HK-2 (cell line): ENCODE data around the gene UQCRHL.
"Not testable (repeated sequence)": the region's sequence is repeated elsewhere in the genome, so short reads cannot be mapped to it uniquely, and the experiment has no call there.

Source experiments
- DNase-seq: peaks from one replicate; pipeline ENCODE4 v3.0.0-alpha.2; 2018; ENCODE audit not compliant: unreplicated experiment

UQCRHL gene

DNA sequence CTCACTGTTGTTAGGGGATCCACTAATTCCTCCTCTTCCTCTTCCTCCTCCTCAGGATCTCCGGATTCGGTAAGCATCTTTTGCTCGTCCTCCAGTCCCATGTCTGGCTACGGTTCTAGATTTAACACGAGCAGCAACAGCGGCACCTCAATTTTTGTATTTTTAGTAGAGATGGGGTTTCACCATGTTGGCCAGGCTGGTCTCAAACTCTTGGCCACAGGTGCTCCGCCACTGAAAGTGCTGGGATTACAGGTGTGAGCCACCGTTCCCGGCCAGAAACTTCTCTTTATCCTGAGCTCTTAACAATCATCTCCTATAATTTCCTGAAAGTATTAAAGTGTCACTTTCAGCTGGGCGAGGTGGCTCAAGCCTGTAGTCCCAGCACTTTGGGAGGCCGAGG lies at the start of gene UQCRHL:
UQCRHL (minus strand) TSS at position 101 of the 400 bp plus-strand sequence; CDS start at position 101, 0 bp downstream.
- not testable (repeated sequence) for DNase-seq

- DNase-seq, result no peak
Measured at GRCh38 chr1:15856888-15857287, 49.4 kb upstream of the UQCRHL start.

- no peak for DNase-seq
Measured at GRCh38 chr1:15852828-15853302, 45.4 kb upstream of the UQCRHL start.

- no peak for DNase-seq
Measured at GRCh38 chr1:15852036-15852827, 44.8 kb upstream of the UQCRHL start.

GRCh38 chr1:15851210-15852035 lies 44.0 kb upstream of the UQCRHL start:
- no peak for DNase-seq

DNA sequence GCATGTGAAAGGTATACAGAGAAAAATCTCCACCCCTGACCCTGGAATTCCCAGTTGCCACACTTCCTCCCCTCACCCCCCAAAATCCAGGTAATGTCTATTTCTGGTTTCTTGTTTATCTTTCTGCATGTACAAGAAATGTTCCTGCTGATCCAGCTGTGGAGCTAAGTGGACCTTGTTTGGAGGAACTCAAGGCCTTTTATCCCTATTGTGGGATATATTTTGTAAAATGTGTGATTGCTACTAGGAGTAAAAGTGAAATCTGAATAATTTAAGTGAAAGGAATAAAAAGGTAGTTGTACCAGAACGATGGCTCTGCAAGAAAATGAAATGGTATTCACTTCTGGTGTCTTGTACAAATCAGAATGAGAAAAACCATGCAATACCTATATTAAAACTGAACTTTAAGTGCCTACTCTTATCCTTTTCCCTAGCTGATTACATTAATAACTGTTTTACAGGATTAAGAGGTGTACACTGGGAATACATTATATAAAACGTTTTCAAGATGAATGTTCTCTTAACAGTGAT lies 43.1 kb upstream of the UQCRHL start:
- DNase-seq, result no peak

- DNase-seq, result peak; percentile 50
Measured at GRCh38 chr1:15849775-15850324, 42.4 kb upstream of the UQCRHL start.

GRCh38 chr1:15848929-15849774 lies 41.7 kb upstream of the UQCRHL start:
- DNase-seq, result peak; percentile 84

DNA sequence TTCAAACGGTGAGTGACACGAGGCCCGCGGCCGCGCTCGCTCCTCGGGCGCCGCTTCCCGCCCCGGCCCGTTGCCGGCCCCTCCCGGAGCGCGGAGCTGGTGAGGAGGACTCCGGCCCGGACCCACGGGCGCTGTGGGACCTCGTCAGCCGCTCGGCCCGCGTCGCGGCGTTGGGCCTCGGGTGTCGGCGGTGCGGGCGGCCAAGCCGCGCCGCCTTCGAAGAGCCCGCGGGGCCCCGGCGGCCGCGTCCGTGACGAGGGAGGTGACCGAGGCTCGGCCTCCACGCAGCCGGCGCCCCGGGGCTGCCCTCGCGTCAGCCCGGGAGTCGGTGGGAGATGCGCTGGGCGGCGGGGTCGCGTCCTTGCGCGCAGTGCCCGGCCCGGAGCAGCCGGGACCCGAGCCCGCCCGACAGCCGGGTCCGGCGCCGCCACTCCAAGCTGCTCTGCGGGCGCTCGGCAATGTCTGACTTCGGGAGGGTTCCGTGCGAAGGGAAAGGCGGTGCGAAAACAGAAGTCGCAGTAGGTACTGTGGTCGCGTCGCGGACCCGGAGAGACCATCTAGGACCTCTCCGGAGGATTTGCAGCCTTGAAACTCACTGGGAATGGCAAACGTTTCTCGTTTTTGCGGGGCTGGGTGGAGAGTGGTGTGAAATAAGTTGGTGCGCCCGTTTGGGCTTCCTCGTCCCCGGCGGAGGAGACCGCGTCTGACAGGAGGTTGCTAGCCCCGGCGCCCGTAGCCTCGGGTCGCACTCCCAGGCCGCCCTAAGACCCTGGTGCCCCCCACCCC lies 40.9 kb upstream of the UQCRHL start:
- peak; percentile 42 for DNase-seq

- no peak for DNase-seq
Measured at GRCh38 chr1:15847893-15848142, 40.4 kb upstream of the UQCRHL start.

GRCh38 chr1:15847100-15847892 lies 39.8 kb upstream of the UQCRHL start, which contains the start of gene SPEN:
Gene SPEN (plus strand): TSS chr1:15847707. CDS start chr1:15848068, 361 bp downstream.
- peak; percentile 96 for DNase-seq

DNA sequence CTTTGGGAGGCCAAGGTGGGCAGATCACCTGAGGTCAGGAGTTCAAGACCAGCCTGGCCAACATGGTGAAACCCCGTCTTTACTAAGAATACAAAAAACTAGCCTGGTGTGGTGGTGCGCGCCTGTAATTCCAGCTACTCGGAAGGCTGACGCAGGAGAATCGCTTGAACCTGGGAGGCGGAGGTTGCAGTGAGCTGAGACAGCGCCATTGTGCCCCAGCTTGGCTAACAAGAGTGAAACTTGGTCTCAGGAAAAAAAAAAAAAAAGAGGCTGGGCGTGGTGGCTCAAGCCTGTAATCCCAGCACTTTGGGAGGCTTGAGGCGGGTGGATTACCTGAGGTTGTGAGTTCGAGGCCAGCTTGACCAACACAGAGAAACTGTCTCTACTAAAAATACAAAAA lies 38.6 kb upstream of the UQCRHL start:
- DNase-seq, result not testable (repeated sequence)

DNA sequence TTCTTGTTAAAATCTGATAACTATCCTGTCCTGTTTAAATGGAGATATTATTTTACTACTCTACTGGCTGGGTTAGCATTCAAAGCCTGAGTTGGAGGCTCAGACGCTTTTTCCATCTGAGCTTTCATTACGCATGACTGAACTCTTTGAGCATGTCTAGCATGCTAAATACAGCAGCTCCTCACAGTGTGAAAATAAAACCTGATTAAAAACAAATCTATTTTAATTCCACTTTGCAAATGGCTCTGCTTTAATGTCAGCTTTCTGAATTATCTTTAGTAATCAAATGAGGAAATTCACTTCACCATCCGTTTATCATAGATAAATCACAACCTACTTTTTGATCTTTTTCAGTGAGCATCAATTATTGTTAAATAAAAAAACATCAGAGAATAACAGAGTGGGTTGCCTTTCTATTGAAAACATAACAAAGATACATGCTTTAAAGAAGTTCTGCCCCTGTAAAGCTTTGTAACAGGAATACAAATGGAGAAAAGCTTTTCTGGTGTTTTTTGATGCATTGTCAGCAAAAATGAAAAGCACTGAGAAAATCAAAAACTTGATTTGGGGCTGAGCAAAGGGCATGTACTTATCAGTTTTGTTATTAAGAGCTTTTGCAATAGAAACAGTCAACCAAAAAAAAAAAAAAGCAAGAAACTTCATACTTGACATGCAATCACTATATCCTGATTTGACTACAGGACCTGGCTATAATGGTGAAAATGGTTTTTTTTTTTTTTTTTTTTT lies 36.5 kb upstream of the UQCRHL start:
- DNase-seq, result no peak

DNA sequence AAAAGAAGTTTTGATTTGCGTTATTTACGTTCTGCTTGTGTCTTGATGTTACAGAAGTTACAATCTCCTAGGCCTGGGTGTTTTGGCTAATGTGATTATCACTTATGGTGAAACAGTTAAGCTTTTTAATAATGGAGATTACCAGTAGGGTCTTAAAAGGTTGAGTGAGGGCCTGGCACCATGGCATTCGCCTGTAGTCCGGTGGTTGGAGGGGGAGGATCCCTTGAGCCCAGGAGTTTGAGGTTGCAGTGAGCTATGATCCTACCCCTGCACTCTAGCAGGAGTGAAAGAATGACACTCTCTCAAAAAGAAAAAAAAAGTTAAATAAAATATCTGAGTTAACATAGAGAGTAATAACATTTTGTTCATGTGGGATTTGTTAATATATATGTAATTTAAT lies 31.3 kb upstream of the UQCRHL start:
- DNase-seq, result no peak

- DNase-seq, result no peak
Measured at GRCh38 chr1:15837931-15838330, 30.5 kb upstream of the UQCRHL start.

DNA sequence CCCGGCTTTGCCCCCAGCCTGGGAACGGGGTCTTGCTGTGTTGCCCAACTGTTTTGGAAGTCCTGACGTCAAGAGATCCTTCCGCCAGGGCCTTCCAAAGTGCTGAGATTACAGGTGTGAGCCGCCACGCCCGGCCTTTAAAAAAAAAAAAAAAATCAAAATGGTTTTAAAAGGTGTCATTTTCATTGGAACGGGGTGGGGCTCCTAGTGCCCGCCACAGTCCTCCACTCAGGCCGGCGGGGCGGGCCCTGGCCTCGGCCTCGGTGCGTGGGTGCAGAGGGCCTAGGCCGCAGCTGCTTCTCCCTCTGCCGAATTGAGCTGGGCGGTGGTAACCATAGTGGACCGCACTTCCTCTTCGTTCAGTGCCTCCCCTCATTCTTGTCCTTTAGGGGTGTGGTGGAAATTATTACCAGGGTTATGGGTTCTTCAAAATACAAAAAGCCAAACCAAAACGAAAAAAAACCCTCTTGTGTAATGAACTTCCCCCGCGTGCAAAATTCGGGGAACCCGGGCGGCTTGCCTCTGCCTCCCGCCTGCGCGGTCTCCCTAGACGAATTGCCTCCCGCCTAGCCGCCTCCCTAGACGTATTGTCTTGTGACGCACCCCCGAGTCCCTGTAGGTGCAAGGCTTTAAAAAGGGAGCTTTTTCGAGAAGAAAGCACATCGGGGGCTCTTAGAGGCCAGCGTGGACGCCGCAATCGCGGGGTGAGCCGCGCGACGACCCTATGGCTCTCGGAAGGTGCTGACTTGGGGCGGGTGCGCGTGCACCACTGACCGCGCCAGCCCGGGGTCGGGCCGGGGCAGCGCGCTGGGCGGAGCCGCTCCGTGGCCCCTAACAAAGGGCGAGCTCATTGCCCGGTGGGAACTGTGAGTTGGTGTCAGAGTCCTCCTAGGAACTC lies 29.6 kb upstream of the UQCRHL start:
- no peak for DNase-seq

DNA sequence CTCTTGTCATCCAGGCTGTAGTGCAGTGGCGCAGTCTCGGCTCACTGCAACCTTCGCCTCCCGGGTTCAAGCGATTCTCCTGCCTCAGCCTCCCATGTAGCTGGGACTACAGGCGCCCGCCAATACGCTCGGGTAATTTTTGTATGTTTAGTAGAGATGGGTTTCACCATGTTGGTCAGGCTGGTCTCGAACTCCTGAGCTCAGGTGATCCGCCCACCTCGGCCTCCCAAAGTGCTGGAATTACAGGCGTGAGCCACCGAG lies 29.0 kb upstream of the UQCRHL start:
- not testable (repeated sequence) for DNase-seq
